Measurements from ENCODE around the gene VWA8. TPM values are rescaled to one million over a fixed set of nuclear protein-coding genes. Genes with fewer than 3 reads are reported as not detected.

Gene VWA8
- total RNA-seq, 2 experiments from 2014 or later = 14.9 to 17.4 TPM

GRCh38 chr13:41614671-41615527 lies 346.0 kb downstream of the VWA8 start:
- peaks cover 3% of the 10 kb centered on the region for H3K36me3 Mint-ChIP-seq
- H3K27me3 Mint-ChIP-seq = no peaks in the 10 kb centered on the region
- H3K9me3 Mint-ChIP-seq (ENCODE audit: low read depth) = no peaks in the 10 kb centered on the region
- ATAC-seq (no peak), DNase-seq (no peak)
- no peak overlapping the region for H3K4me3 Mint-ChIP-seq
- CTCF ChIA-PET = no interaction called here
- H3K4me1 Mint-ChIP-seq = no peaks in the 10 kb centered on the region
- no peak overlapping the region for H3K27ac Mint-ChIP-seq

DNA sequence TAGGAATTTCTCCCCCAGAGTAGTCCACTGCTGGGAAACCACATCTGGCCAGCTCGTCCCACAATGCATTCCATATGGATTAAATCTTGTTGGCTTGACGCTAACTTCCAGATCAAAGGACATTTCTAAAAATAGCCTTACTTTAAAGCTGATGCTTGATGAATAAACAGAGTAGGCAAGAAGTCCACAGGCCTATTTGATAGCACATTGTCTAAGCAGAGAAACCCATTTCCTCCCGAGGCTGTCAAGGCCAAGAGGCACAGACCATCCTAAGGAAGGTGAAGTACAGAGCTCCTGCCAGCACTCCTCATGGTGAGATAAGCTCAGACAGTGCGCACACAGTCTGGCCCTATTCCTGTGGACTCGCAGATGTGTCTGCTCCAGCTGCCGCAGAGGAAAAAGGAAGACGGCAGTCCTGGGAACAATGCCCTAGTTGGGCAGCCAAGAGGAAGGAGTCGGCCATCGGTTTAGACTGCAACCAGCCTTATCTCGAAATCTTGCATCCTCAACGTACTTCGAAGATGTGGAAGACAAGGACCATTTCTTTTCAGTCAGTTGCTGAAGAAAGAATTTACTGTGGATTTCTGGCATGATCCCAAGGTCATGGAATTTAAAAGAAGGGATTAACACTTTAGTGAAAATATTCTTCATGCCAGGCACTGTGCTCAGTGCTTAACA lies 346.8 kb downstream of the VWA8 start:
- no peaks in the 10 kb centered on the region for H3K9me3 Mint-ChIP-seq (ENCODE audit: low read depth)
- DNase-seq (no peak), ATAC-seq (no peak)
- H3K27me3 Mint-ChIP-seq = no peaks in the 10 kb centered on the region
- H3K27ac Mint-ChIP-seq = no peak overlapping the region
- H3K4me3 Mint-ChIP-seq = no peak overlapping the region
- H3K4me1 Mint-ChIP-seq = no peaks in the 10 kb centered on the region
- peaks cover 3% of the 10 kb centered on the region for H3K36me3 Mint-ChIP-seq
- CTCF ChIA-PET = no interaction called here

DNA sequence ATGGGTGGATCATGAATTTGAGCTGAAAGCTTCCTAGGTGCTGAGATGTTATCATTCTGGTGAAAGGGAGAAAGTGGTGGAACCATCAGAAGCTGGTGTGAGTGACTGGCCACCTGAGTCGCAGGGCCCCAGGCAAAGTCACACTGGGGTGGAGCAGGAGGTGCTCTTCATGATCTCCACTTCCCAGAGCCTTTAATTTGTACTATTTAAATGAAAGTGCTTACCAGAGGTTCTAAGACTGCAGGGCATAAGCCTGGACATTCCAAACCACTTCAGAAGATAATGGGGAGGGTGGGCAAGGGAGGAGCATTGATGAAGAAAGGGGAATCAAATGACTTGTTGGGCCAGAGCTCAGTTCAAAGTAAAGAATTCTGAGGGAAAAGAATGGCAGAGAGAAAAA lies 347.4 kb downstream of the VWA8 start:
- ATAC-seq (no peak), DNase-seq (no peak)
- no peak overlapping the region for H3K4me3 Mint-ChIP-seq
- H3K27me3 Mint-ChIP-seq = no peaks in the 10 kb centered on the region
- H3K9me3 Mint-ChIP-seq (ENCODE audit: low read depth) = no peaks in the 10 kb centered on the region
- H3K4me1 Mint-ChIP-seq = no peaks in the 10 kb centered on the region
- peaks cover 3% of the 10 kb centered on the region for H3K36me3 Mint-ChIP-seq
- H3K27ac Mint-ChIP-seq = no peak overlapping the region
- CTCF ChIA-PET = no interaction called here

DNA sequence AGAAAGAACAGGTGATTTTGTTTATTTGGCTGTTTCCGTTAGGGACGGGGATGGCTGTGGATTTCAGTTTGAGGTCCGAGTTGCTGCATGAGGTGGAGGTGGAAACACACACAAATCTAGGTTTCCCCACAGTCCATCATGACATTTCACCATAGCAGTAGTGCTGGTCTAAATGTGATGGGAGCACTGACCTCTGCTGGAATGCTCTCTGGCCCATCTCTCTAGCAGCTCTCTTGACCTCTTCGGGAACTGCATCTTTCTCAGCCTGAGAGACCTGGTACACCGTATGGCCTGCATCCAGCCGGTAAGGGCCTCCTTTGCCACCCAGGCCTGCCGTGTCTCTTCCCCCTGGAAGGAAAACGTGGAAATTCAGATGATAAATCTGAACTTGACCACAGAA lies 349.5 kb downstream of the VWA8 start:
- Mint-ChIP-seq H3K4me3 (no peak overlapping the region), H3K27me3 (no peaks in the 10 kb centered on the region), H3K36me3 (peaks cover 3% of the 10 kb centered on the region), H3K4me1 (no peaks in the 10 kb centered on the region), H3K27ac (no peak overlapping the region), H3K9me3 (ENCODE audit: low read depth) (no peaks in the 10 kb centered on the region)
- DNase-seq (no peak), ATAC-seq (no peak)
- CTCF ChIA-PET = no interaction called here

GRCh38 chr13:41610404-41610803 lies 350.5 kb downstream of the VWA8 start:
- CTCF ChIA-PET = no interaction called here
- DNase-seq (no peak), ATAC-seq (no peak)
- H3K27me3 Mint-ChIP-seq = no peaks in the 10 kb centered on the region
- H3K4me1 Mint-ChIP-seq = no peaks in the 10 kb centered on the region
- H3K27ac Mint-ChIP-seq = no peak overlapping the region
- H3K36me3 Mint-ChIP-seq = peaks cover 3% of the 10 kb centered on the region
- H3K4me3 Mint-ChIP-seq = no peak overlapping the region
- H3K9me3 Mint-ChIP-seq (ENCODE audit: low read depth) = no peaks in the 10 kb centered on the region

- H3K36me3 Mint-ChIP-seq = peaks cover 3% of the 10 kb centered on the region
Observed at GRCh38 chr13:41609828-41610227, 351.1 kb downstream of the VWA8 start.

GRCh38 chr13:41608839-41609177 lies 352.1 kb downstream of the VWA8 start:
- no peak overlapping the region for H3K4me3 Mint-ChIP-seq
- DNase-seq = no peak
- no peak overlapping the region for H3K27ac Mint-ChIP-seq
- H3K36me3 Mint-ChIP-seq = peaks cover 4% of the 10 kb centered on the region
- H3K4me1 Mint-ChIP-seq = no peaks in the 10 kb centered on the region
- ATAC-seq = no peak
- no peaks in the 10 kb centered on the region for H3K9me3 Mint-ChIP-seq (ENCODE audit: low read depth)
- H3K27me3 Mint-ChIP-seq = no peaks in the 10 kb centered on the region
- CTCF ChIA-PET = no interaction called here

More at GRCh38 chr13:41609828-41610227, 351.1 kb downstream of the VWA8 start:
- Mint-ChIP-seq H3K9me3 (ENCODE audit: low read depth) (no peaks in the 10 kb centered on the region), H3K27ac (no peak overlapping the region), H3K4me3 (no peak overlapping the region), H3K27me3 (no peaks in the 10 kb centered on the region), H3K4me1 (no peaks in the 10 kb centered on the region)
- no peak for ATAC-seq
- CTCF ChIA-PET = no interaction called here
- no peak for DNase-seq

DNA sequence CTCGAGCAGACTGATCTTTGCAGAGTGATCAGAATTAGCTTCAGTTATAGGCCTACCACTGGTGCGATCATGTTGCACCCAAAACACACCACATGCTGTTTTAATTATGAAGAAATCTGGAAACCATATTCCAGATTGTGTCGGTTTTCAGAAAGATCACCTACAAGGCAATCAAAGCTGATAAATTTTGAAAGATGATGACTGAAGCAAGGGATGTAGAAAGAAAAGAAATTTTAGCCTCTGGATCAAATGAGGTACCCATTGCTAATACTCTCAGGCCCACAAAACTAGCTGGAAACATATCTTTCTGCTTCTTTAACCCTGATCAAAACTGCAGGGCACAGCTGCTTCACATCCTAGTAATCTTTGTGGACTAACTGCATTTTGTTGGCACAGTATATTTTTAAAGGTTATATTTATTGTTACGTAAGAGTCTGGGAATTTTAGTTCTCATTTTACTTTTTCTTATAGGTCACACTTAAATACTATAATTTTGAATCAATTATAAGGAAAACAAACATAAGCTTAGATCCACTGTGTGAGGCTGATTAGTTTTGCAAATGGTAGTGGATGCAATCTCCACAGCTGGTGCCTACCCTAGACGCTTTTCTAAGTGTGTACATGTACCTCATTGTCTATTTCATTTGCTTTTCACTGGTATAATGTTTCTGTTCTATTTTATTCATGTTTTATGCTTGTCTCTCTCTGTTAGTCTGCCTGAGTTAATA lies 352.6 kb downstream of the VWA8 start:
- peaks cover 7% of the 10 kb centered on the region for H3K36me3 Mint-ChIP-seq
- H3K27me3 Mint-ChIP-seq = no peaks in the 10 kb centered on the region
- no peak for ATAC-seq
- H3K9me3 Mint-ChIP-seq (ENCODE audit: low read depth) = no peaks in the 10 kb centered on the region
- CTCF ChIA-PET = no interaction called here
- no peak for DNase-seq
- H3K4me3 Mint-ChIP-seq = no peak overlapping the region
- no peaks in the 10 kb centered on the region for H3K4me1 Mint-ChIP-seq
- H3K27ac Mint-ChIP-seq = no peak overlapping the region

DNA sequence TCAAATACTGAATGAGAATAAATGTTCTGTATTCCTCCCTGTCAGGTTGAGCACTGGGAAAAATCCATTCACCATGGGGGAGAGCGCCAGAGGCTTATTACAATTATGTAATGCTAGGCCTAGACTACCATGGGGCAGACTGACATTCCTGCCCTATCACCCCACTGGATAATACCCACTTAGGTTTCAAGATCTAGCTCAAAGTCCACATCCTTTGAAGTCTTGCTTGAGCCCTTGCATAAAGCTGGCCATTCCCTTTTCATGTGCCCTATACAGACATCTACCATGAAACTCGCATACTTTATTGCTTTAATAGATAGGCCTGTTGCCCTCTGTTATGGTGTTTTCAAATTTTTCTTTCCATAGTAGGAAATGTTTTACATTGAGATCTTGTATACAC lies 354.3 kb downstream of the VWA8 start:
- CTCF ChIA-PET = no interaction called here
- no peak for DNase-seq
- no peaks in the 10 kb centered on the region for H3K4me1 Mint-ChIP-seq
- H3K36me3 Mint-ChIP-seq = peaks cover 8% of the 10 kb centered on the region
- no peak overlapping the region for H3K27ac Mint-ChIP-seq
- no peak overlapping the region for H3K4me3 Mint-ChIP-seq
- ATAC-seq = no peak
- no peaks in the 10 kb centered on the region for H3K9me3 Mint-ChIP-seq (ENCODE audit: low read depth)
- H3K27me3 Mint-ChIP-seq = no peaks in the 10 kb centered on the region

DNA sequence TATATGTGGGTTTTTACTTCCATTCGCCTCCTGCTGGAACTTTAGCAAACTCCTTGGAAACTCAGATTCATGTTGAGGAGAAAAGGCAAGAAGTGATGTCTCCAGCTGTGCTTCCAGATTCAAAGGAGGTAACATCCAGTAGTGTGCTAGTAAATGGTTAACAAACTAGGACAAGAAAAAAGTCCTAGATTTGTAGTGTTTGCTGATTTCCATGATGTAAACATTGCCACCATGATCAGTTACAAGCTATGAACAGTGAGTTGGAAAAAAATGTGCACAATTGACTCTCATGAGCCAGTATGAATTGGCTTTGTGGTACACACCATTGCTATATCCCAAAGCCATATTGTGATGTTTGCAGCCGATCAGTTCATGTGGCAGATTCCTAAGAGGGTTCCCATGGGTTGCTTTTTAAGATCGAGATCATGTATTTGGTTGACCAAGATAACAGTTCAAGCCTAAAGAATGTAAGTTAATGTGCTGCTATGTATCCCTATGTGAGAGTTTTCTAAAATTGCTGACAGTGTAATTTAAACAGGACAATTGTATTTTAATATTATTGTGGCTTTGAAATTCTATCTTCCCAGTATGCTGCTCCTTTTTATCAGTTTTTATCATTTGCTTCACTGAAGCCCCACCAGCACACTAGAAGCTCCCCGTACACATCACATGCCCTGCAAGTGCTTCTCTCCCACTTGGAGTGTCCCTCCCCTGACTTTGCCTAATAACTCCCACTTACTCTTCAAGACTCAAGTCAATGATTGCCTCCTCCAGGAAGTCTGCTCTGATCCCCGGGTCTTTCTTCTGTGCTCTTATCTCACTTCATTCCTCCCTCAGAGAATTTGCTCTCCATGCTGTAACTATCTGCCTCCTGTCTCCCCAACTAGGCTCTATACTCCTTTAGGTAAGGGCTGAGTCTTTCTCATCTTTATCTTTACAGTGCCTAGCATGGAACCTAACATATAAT lies 355.3 kb downstream of the VWA8 start:
- Mint-ChIP-seq H3K36me3 (peaks cover 15% of the 10 kb centered on the region), H3K9me3 (ENCODE audit: low read depth) (no peaks in the 10 kb centered on the region), H3K27ac (no peak overlapping the region), H3K4me3 (no peak overlapping the region), H3K4me1 (no peaks in the 10 kb centered on the region), H3K27me3 (no peaks in the 10 kb centered on the region)
- DNase-seq (no peak), ATAC-seq (no peak)
- CTCF ChIA-PET = no interaction called here

DNA sequence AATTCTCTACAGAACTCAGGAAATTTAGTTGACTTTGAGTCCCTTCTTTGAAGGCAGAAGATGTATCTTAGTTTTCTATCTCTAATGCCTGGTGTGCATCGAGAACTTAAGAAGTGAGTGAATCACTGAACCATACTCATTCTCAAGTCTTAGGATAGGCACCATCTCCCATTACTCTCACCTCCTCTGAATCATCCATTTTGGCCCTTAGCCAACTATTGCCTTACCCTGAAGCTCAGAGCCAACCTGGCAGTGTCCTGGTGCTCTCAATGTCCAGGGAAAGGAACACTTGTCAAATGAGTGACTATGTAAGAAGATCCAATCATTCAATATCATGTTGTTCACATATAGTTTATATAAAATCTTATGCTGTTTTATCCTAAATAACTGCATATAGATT lies 357.0 kb downstream of the VWA8 start:
- H3K4me3 Mint-ChIP-seq = no peak overlapping the region
- H3K36me3 Mint-ChIP-seq = peaks cover 15% of the 10 kb centered on the region
- H3K9me3 Mint-ChIP-seq (ENCODE audit: low read depth) = no peaks in the 10 kb centered on the region
- no peak overlapping the region for H3K27ac Mint-ChIP-seq
- ATAC-seq (no peak), DNase-seq (no peak)
- no peaks in the 10 kb centered on the region for H3K4me1 Mint-ChIP-seq
- H3K27me3 Mint-ChIP-seq = no peaks in the 10 kb centered on the region
- CTCF ChIA-PET = no interaction called here

DNA sequence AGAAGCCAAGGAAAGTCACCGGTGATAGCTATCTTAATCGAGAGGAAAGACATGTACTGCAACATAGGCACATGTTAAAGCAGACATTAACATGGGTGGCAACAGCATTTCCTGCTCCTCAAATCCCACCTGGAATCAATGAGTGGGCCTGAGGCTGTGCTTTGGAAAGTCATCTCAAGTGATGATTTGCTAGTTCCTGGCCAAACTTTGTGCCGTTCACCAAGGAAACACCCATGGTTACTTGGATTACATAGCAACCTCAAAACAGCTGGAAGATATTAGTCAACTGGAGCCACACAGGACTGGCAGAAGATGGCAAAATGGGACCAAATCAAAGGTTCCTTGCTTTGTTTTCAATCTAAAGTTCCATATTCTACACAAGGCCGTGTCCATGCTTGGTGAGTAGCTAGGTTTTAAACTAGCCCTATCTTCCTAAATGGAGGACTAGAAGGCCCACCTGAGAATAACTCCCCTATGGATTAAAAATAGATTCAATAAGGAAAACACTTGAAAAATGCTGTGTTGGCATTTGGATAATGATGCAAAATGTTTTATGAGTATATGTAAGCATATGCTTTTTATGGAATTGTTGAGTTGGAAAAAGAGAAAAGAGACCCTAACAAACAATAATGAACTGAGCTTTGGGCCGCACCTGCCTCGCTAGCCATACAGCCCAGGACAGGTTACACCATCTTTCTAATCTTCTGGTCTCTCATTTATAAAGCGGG lies 359.0 kb downstream of the VWA8 start:
- Mint-ChIP-seq H3K4me3 (no peak overlapping the region), H3K27me3 (no peaks in the 10 kb centered on the region), H3K9me3 (ENCODE audit: low read depth) (no peaks in the 10 kb centered on the region), H3K27ac (no peak overlapping the region), H3K36me3 (peaks cover 15% of the 10 kb centered on the region), H3K4me1 (peaks cover under 1% of the 10 kb centered on the region)
- no peak for DNase-seq
- CTCF ChIA-PET = no interaction called here
- no peak for ATAC-seq

- no peak for ATAC-seq
- Mint-ChIP-seq H3K4me1 (peaks cover 7% of the 10 kb centered on the region), H3K27ac (no peak overlapping the region), H3K4me3 (no peak overlapping the region), H3K9me3 (ENCODE audit: low read depth) (no peaks in the 10 kb centered on the region), H3K36me3 (peaks cover 14% of the 10 kb centered on the region), H3K27me3 (no peaks in the 10 kb centered on the region)
- CTCF ChIA-PET = no interaction called here
- no peak for DNase-seq
Observed at GRCh38 chr13:41599619-41600018, 361.3 kb downstream of the VWA8 start.

All from activated CD8-positive, alpha-beta memory T cell treated with anti-CD3 and anti-CD28 coated beads, Interleukin-2, amount 10 ng/mL, durations not matched to agents 7 days and 5 days (primary cell).